ENCODE measurements around the gene PHTF2.

DNA sequence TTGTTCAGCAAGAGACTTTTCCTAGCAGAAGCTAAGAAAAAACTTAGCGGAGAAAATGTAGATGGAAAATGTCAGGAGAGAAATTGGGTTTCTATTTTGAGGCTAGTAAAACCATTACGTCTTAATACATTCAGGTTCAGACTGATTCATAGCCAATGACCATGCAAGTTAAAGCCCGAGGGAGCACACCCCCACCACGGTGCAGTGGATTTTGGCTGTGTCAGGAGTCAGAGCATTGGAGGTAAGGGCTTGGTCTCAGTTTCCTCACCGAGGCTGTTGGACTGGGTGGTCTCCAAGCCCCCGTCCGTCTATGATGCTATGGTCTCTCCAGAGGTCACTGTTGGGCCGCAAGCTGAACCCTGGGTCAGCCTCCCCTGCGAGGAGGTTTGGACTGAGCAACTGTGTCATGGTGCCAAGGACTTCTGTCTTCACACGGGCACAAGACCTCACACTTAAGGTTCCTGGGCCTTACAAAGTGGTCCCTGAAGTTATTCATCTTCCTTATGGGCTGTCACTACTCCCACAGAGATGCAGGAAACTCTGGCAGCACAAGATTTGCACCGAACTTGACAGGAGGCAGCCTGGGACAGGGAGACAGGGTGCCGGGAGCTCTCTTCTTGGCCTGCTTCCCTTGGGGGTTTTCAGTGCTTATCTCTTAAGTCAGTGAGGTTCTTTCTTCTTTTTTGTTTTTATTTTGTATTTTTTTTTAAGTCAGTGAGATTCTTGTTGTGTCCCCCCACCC lies 186.8 kb downstream of the PHTF2 start:
- TF ChIP-seq, protein P1, sequence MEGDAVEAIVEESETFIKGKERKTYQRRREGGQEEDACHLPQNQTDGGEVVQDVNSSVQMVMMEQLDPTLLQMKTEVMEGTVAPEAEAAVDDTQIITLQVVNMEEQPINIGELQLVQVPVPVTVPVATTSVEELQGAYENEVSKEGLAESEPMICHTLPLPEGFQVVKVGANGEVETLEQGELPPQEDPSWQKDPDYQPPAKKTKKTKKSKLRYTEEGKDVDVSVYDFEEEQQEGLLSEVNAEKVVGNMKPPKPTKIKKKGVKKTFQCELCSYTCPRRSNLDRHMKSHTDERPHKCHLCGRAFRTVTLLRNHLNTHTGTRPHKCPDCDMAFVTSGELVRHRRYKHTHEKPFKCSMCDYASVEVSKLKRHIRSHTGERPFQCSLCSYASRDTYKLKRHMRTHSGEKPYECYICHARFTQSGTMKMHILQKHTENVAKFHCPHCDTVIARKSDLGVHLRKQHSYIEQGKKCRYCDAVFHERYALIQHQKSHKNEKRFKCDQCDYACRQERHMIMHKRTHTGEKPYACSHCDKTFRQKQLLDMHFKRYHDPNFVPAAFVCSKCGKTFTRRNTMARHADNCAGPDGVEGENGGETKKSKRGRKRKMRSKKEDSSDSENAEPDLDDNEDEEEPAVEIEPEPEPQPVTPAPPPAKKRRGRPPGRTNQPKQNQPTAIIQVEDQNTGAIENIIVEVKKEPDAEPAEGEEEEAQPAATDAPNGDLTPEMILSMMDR (IDR thresholded peaks at IDR 0.05; ENCODE audit: extremely low read depth in 1 of 2, insufficient read depth in 1 of 2, low read depth in 1 of 2, low read length in 2 of 2) = no peak
- no peak for TF ChIP-seq EZH2 (IDR thresholded peaks at IDR 0.05; ENCODE audit: borderline replicate concordance, low read depth, low read length, severe bottlenecking)
- no peak for TF ChIP-seq POLR2AphosphoS5 (IDR thresholded peaks at IDR 0.05; ENCODE audit: insufficient read depth, low read depth, low read length)
- no peak for TF ChIP-seq JUN (IDR thresholded peaks at IDR 0.05; ENCODE audit: borderline replicate concordance, insufficient read depth, insufficient read length, low read depth)
- no peak for TF ChIP-seq POLR2A (IDR thresholded peaks at IDR 0.05; ENCODE audit: low read depth, low read length)
- no peak for TF ChIP-seq FOS (IDR thresholded peaks at IDR 0.05; ENCODE audit: borderline replicate concordance, insufficient read depth, low read length)
